ENCODE results near the gene ADCYAP1. TPM values are rescaled to one million over a fixed set of nuclear protein-coding genes. Genes with fewer than 3 reads are reported as not detected.

The ADCYAP1 gene
- total and polyA plus RNA-seq, 2 experiments from 2014 or later: not detected

DNA sequence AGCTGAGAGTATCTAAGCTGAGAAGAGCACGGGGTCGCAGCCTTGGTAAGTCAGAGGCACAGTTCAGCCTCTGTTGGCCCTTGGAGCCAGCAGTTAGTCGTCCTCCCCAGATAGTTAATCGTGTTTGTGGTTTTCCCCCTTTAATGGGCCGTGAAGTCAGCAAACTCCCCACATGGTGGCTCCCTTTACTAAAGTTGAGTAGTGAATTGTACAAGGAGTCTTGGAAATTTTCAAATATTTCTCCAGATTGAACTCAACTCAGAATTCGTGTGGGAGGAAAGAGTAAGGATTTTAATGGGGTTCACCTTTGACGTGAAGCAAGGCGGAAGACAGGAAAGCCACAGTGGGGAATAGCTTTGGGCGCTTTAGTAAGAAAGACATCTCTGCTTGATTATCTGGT, 2.4 kb upstream of the ADCYAP1 start:
- Histone ChIP-seq H3K4me3 (no peak overlapping the region), H3K4me1 (ENCODE audit: low read depth) (no peaks in the 10 kb centered on the region), H3K9me3 (ENCODE audit: low read depth) (no peaks in the 10 kb centered on the region), H3K27me3 (peaks cover 88% of the 10 kb centered on the region), H3K27ac (no peak overlapping the region), H3K36me3 (no peaks in the 10 kb centered on the region)
- TF ChIP-seq, protein P1, sequence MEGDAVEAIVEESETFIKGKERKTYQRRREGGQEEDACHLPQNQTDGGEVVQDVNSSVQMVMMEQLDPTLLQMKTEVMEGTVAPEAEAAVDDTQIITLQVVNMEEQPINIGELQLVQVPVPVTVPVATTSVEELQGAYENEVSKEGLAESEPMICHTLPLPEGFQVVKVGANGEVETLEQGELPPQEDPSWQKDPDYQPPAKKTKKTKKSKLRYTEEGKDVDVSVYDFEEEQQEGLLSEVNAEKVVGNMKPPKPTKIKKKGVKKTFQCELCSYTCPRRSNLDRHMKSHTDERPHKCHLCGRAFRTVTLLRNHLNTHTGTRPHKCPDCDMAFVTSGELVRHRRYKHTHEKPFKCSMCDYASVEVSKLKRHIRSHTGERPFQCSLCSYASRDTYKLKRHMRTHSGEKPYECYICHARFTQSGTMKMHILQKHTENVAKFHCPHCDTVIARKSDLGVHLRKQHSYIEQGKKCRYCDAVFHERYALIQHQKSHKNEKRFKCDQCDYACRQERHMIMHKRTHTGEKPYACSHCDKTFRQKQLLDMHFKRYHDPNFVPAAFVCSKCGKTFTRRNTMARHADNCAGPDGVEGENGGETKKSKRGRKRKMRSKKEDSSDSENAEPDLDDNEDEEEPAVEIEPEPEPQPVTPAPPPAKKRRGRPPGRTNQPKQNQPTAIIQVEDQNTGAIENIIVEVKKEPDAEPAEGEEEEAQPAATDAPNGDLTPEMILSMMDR (IDR thresholded peaks at IDR 0.05; ENCODE audit: low read depth, low read length): peak; percentile 57
- peak in 1 of 2 donors; percentile 69 for DNase-seq (ENCODE audit: low read depth in 1 of 2, low spot score in 1 of 2)

DNA sequence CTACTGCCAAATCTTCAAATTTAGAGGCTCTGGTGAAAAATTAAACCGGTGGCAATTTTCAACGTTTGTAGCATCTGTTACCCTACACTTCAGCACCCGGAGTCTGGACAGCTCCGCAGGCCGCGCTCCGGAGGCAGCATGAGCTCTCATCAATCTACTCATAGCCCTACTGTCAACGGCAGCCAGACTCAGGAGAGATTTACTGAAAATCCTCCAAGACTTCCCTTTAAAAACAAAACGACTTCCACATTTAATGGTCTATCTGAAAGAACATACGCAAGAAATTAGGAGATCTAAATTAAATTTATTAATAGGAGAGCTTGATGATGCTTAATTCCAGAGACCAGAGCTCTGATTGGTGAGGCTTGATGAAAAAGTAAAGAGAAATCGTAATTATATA, 970 bp upstream of the ADCYAP1 start:
- TF ChIP-seq, protein P1 (IDR thresholded peaks at IDR 0.05; ENCODE audit: low read depth, low read length): no peak
- Histone ChIP-seq H3K4me3 (no peak overlapping the region), H3K27ac (no peak overlapping the region), H3K4me1 (ENCODE audit: low read depth) (peaks cover 6% of the 10 kb centered on the region), H3K9me3 (ENCODE audit: low read depth) (no peaks in the 10 kb centered on the region), H3K27me3 (peaks cover 98% of the 10 kb centered on the region), H3K36me3 (no peaks in the 10 kb centered on the region)
- DNase-seq (ENCODE audit: low read depth in 1 of 2, low spot score in 1 of 2): peak; percentile 71 to 83

DNA sequence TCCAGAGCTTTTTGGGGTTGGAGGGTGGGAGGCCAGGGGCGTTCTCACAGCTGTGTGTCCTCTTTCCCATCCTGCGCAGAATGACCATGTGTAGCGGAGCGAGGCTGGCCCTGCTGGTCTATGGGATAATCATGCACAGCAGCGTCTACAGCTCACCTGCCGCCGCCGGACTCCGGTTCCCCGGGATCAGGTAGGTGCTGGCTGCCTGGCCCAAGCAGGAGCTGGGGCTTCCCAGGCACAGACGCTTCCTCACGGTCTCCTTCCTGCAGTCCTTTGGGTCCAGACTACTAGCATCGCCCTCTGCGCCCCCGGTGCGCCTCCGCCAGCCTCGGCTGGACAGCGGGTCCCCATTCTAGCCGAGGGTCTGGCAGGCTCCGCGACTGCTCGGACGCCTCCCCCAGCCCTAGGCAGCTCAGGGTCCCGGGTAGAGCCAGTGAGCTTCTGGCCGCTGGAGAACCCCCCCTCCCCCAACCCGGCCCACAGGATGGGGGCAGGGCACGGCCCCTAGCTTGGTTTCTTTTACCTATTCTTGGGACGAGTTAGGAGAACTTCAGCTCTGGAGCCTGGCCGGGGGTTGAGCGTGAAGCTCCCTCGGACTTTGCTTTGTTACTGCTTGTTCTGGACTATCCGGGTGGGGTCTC, 756 bp downstream of the ADCYAP1 start:
- Histone ChIP-seq H3K4me1 (ENCODE audit: low read depth) (peaks cover 6% of the 10 kb centered on the region), H3K27ac (no peak overlapping the region), H3K9me3 (ENCODE audit: low read depth) (no peaks in the 10 kb centered on the region), H3K4me3 (no peak overlapping the region), H3K27me3 (peaks cover 100% of the 10 kb centered on the region), H3K36me3 (no peaks in the 10 kb centered on the region)
- TF ChIP-seq, protein P1 (IDR thresholded peaks at IDR 0.05; ENCODE audit: low read depth, low read length): no peak
- peak in 1 of 2 donors; percentile 35 for DNase-seq (ENCODE audit: low read depth in 1 of 2, low spot score in 1 of 2)

DNA sequence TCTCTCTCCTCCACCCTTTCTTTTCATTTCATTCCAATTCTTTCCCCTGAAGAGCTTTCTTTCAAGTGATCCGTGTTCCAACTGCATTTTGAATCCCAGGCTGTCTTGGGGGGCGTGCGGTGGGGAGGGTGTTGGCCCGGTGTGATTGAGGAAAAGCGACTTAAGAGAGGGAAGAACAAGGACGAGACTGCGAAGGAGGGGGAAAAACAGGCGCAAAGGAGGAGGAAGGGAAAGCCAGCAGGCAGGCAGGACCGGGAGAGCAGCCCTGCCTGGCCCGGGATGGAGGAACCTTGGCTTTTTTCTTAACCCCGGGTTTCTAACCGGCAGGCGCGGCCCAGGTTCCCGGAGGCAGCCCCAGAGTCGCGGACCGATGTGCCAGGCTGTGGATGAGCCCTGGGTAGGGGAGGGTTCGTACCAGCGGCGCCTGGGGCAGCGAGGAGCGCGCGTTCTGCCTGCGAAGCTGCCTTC, 1.3 kb downstream of the ADCYAP1 start:
- no peak for DNase-seq (ENCODE audit: low read depth in 1 of 2, low spot score in 1 of 2)
- Histone ChIP-seq H3K4me1 (ENCODE audit: low read depth) (peaks cover 6% of the 10 kb centered on the region), H3K27ac (no peak overlapping the region), H3K9me3 (ENCODE audit: low read depth) (no peaks in the 10 kb centered on the region), H3K27me3 (peaks cover 100% of the 10 kb centered on the region), H3K36me3 (no peaks in the 10 kb centered on the region), H3K4me3 (no peak overlapping the region)
- TF ChIP-seq, protein P1 (IDR thresholded peaks at IDR 0.05; ENCODE audit: low read depth, low read length): no peak

DNA sequence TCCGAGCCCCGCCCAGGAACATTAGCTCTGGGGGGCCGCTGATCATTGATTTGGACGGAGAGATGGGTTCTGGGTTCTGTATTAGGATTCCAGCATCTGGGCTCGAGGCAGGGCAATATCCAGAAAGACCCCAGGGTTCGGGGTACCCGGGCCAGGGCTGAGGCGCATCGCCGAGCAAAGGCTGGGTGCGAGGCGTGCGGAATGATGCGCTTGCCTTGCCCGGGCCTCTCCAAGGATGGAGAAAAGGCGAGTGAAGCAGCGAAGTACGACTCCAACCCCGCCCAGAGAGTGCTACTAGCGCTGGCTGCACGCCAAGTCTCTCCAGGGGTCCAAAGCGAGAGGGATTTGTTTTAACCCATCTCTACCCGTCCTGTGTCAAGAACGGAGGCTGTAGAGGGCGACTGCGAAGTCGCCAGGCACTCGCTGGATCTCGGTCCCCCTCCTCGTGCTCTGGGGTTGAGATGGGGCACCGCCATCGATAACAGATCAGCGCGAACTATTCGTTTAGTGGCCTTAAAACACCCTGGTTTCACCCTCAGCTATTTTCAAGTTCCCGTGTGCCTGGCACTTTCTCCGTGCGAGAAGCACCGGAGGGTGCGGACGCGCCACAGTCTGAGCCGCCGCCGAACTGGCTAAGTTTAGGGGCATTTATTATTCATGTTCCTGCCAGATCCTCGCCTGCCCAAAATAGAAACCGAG, 1.9 kb downstream of the ADCYAP1 start:
- no peak for DNase-seq (ENCODE audit: low read depth in 1 of 2, low spot score in 1 of 2)
- Histone ChIP-seq H3K36me3 (no peaks in the 10 kb centered on the region), H3K4me3 (peak overlapping the region; percentile 37), H3K4me1 (ENCODE audit: low read depth) (peaks cover 6% of the 10 kb centered on the region), H3K27ac (no peak overlapping the region), H3K9me3 (ENCODE audit: low read depth) (no peaks in the 10 kb centered on the region), H3K27me3 (peaks cover 100% of the 10 kb centered on the region)
- TF ChIP-seq, protein P1 (IDR thresholded peaks at IDR 0.05; ENCODE audit: low read depth, low read length): no peak
